HG03558 (cell line): ENCODE results near the gene XPNPEP1.

Source experiments
- ATAC-seq: cut with Tn5 transposase; IDR thresholded peaks from one replicate; pipeline ENCODE4 v1.9.1; 2021; ENCODE audit warnings: moderate number of reproducible peaks; ENCODE audit not compliant: unreplicated experiment; ENCODE audit errors: extremely low read depth

Gene XPNPEP1

DNA sequence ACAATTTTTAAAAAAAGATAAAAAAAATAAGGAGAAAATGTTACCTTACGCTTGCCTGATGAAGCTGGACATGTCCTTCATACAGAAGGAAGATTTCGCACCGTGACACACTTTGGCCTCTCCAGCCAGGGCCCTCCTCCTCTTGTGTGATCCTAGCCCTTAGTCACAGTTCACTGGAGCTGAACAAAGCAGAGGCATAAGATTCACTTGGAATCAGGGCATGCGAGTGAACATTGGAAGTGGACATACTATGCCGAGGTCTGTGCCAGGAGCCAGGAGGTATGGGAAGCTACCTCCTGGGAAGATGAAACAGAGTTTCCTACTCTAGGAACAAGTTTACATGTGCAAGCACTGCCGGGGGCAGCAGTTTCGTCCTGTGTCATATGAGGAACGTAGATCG lies 91.5 kb downstream of the XPNPEP1 start:
- ATAC-seq: no peak

DNA sequence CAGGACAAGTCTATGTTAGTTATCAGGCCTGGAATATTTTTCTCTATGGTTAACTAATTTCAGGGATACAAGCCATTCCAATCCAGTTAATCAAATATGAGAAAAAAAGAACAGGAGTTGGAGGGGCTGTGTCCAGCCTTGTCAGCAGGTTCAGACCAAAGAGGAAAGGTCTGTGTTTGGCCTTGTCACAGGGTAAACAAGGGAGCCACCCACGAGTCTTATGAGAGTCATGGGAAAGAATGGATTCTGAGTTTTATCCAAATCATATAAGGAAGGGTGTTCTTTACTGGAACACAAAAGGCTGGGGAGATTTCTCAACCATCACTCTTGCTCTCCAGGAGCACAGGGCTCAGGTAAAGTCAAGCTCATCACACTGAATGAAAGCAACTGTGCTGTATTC lies 99.1 kb downstream of the XPNPEP1 start:
- ATAC-seq: no peak

DNA sequence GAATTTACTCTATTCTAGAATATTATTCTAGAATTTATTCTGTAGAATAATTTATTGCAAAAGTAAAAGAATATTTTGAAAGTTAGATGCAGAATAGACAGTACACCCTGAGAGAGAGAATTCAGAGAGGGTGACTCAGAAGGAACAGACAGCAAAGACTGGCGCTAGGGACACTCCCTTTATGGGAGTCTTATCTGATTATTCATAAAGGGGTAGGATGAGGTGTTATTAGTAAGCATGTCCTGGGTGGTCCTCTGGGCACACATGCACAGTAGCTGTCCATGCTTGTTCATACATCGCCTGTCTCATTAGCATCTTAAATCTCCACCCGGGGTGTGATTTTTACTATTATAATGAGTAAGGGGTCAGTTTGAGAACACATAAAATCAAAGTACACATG lies 100.1 kb downstream of the XPNPEP1 start:
- ATAC-seq: no peak

DNA sequence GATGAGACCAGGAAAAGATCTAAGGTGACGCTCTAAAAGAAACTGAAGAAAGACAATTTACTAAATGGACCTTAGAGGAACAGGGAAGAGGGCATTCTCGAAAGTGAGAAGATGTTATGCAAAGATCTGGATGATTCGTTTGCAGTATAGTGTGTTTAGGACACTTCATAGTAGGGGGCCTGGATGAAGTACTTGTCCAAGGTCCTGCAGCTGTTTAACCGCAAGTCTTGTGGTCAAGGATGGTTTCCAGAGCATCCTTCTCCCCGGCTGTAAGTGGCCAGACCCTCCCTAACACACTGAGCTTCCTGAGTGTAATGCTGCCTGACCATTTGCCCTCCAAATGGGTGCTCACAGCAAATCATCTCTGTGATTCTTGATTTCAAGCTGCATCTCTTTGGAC lies 101.6 kb downstream of the XPNPEP1 start:
- ATAC-seq: no peak

DNA sequence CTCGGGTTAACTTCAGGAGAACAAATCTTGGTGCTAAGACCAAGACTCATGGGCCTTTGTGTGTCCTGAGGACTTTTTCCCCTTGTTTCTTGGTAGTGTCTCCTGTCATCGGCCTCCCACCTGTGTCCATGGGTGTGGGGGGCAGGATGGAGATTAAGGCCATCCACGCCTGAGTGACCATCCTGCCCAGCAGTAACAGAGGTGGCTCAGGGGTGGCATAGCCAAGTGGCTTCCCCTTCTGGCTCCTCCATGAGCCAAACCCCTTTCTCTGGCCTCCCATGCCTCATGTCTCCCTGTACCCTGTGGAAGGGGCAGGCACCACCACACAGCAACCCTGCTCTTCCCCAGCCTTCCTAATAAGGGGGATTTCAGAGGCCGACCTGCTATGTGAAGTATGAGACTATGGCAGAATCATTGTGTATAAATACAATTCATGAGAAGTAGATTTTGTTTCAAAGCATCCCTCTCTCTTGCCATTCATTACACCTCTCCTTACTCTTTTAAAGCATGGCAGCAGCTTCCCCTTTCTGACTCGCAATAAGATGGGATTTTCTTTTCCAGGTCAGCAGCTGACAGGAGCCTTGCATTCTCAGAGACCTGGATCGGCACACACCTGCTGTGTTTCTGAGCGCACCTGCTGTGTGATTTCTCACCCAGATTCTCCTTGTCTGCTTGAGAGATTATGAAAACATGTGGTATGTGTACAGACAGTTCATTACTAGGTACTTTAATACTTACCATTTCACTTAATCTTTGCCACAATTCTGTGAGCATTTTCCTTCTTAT lies 102.5 kb downstream of the XPNPEP1 start:
- ATAC-seq: no peak

DNA sequence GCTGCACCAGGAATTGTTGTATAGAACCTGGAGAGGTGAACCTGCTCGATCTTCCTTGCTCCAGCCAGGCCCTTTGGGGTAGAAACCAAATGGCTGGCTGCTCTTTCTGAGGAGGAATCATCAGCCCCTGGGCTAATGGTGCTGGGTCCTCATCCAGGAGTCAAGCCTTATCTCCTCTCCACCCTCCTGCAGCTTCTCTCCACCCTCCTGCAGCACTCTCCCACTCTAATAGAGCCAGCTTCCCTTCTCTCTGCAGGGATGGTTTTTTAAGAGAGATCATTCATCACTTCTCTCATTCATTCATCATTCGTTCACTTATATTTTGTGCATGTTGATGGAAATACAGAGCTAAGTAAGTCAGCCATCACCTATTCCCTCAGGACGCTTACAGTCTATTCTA lies 103.5 kb downstream of the XPNPEP1 start:
- ATAC-seq: no peak
